Neural cell (in vitro differentiated cells): Measurements from ENCODE around the gene TMCC1. TPM values are rescaled to one million over a fixed set of nuclear protein-coding genes. Genes with fewer than 3 reads are reported as not detected.

Experiments
- H2AFZ ChIP-seq: fragments of 200-600, 300-800 bp; sonication (generic), shearing (Covaris generic); 2 replicates; pipeline ENCODE4 v1.6.0; 2014; ENCODE audit warnings: low read depth, mild to moderate bottlenecking, antibody characterized with exemption, low read length, moderate library complexity
- H3F3A ChIP-seq: fragments of 200-600 bp; shearing (Covaris generic); 2 replicates; pipeline ENCODE4 v1.6.1; 2016; ENCODE audit warnings: mild to moderate bottlenecking, moderate library complexity, mixed read lengths, antibody characterized with exemption, low read length; ENCODE audit not compliant: insufficient read depth, poor library complexity, severe bottlenecking
- H3K27ac ChIP-seq: fragments of 200-600, 300-800 bp; sonication (generic), shearing (Covaris generic); 2 replicates; pipeline ENCODE4 v1.5.1; 2014; ENCODE audit warnings: mild to moderate bottlenecking, low read length, moderate library complexity
- H3K27me3 ChIP-seq: fragments of 300-800, 200-600 bp; sonication (generic), shearing (Covaris generic); 2 replicates; pipeline ENCODE4 v1.6.0; 2014; ENCODE audit warnings: mild to moderate bottlenecking, low read depth, low read length, moderate library complexity; ENCODE audit not compliant: insufficient read depth
- H3K36me3 ChIP-seq: fragments of 300-800, 200-600 bp; sonication (generic), shearing (Covaris generic); 2 replicates; pipeline ENCODE4 v1.5.1; 2014; ENCODE audit warnings: mild to moderate bottlenecking, antibody characterized with exemption, low read length, moderate library complexity; ENCODE audit not compliant: insufficient read depth
- H3K4me2 ChIP-seq: fragments of 300-800, 200-600 bp; sonication (generic), shearing (Covaris generic); 2 replicates; pipeline ENCODE4 v1.6.0; 2014; ENCODE audit warnings: mild to moderate bottlenecking, low read length
- H3K4me3 ChIP-seq: fragments of 300-800, 200-600 bp; sonication (generic), shearing (Covaris generic); 2 replicates; pipeline ENCODE4 v1.5.1; 2014; ENCODE audit warnings: mild to moderate bottlenecking, low read length, moderate library complexity
- H3K79me2 ChIP-seq: fragments of 200-600 bp; shearing (Covaris generic); replicated peaks from 2 replicates; pipeline ENCODE4 v1.6.0; 2014; ENCODE audit warnings: mild to moderate bottlenecking, low read length, moderate library complexity; ENCODE audit not compliant: insufficient read depth
- H3K9ac ChIP-seq: fragments of 300-800, 200-600 bp; sonication (generic), shearing (Covaris generic); 2 replicates; pipeline ENCODE4 v1.6.1; 2016; ENCODE audit warnings: mild to moderate bottlenecking, low read length, mixed read lengths
- H3K9me2 ChIP-seq: fragments of 200-600 bp; shearing (Covaris generic); 2 replicates; pipeline ENCODE4 v1.6.1; 2016; ENCODE audit warnings: mild to moderate bottlenecking, low read length, mixed read lengths; ENCODE audit not compliant: insufficient read depth
- H3K9me3 ChIP-seq: fragments of 200-600, 300-800 bp; sonication (generic), shearing (Covaris generic); 2 replicates; pipeline ENCODE4 v1.6.1; 2016; ENCODE audit warnings: mild to moderate bottlenecking, mixed run types, low read length, moderate library complexity, mixed read lengths
- H4K20me1 ChIP-seq: fragments of 200-600 bp; shearing (Covaris generic); 2 replicates; pipeline ENCODE4 v1.6.1; 2016; ENCODE audit warnings: mild to moderate bottlenecking, mixed run types; ENCODE audit not compliant: insufficient read depth
- EP300 ChIP-seq: fragments of 450-650 bp; conservative IDR thresholded peaks from 2 replicates; pipeline ENCODE4 v1.6.1; 2014; ENCODE audit warnings: antibody characterized with exemption, mild to moderate bottlenecking, moderate library complexity; ENCODE audit not compliant: poor library complexity, severe bottlenecking
- EZH2 ChIP-seq: fragments of 200-600, 300-800 bp; shearing (Covaris generic), sonication (generic); IDR thresholded peaks from 2 replicates; pipeline ENCODE4 v1.6.1; 2014; ENCODE audit warnings: antibody characterized with exemption, low read length, borderline replicate concordance, mild to moderate bottlenecking; ENCODE audit not compliant: insufficient read depth, poor library complexity, severe bottlenecking
- MXI1 ChIP-seq: fragments of 450-650 bp; conservative IDR thresholded peaks from 2 replicates; pipeline ENCODE4 v1.6.1; 2014; ENCODE audit warnings: antibody characterized with exemption, mild to moderate bottlenecking; ENCODE audit not compliant: poor library complexity, severe bottlenecking
- POLR2AphosphoS5 ChIP-seq: IDR thresholded peaks from 2 replicates; pipeline ENCODE4 v1.6.1; 2012
- RAD21 ChIP-seq: fragments of 450-650 bp; conservative IDR thresholded peaks from 2 replicates; pipeline ENCODE4 v1.6.1; 2014; ENCODE audit warnings: antibody characterized with exemption, mild to moderate bottlenecking, moderate library complexity
- SMC3 ChIP-seq: fragments of 450-650 bp; conservative IDR thresholded peaks from 2 replicates; pipeline ENCODE4 v1.6.1; 2014; ENCODE audit warnings: antibody characterized with exemption, mild to moderate bottlenecking, moderate library complexity; ENCODE audit not compliant: poor library complexity
- TAF1 ChIP-seq: IDR thresholded peaks from 2 replicates; pipeline ENCODE4 v1.6.1; 2012; ENCODE audit warnings: low read depth
- polyA plus RNA-seq: library from polyadenylated mRNA; depleted of rRNA; stranded (reverse); fragments of >200 nt; gene quantifications from 2 replicates; pipeline ENCODE4 v1.2.3, GENCODE V29; 2014
- TF ChIP-seq, protein P1 (sequence below): fragments of 450-650 bp; IDR thresholded peaks from 2 replicates; pipeline ENCODE4 v1.5.1; 2014; ENCODE audit warnings: antibody characterized with exemption, mild to moderate bottlenecking, moderate library complexity; ENCODE audit not compliant: poor library complexity, severe bottlenecking
- TF ChIP-seq, protein P2 (sequence below): IDR thresholded peaks from 2 replicates; pipeline ENCODE4 v1.6.1; 2012; ENCODE audit warnings: borderline replicate concordance

TMCC1 gene
- polyA plus RNA-seq, 1 donor from 2014 or later, result 25.0 TPM

DNA sequence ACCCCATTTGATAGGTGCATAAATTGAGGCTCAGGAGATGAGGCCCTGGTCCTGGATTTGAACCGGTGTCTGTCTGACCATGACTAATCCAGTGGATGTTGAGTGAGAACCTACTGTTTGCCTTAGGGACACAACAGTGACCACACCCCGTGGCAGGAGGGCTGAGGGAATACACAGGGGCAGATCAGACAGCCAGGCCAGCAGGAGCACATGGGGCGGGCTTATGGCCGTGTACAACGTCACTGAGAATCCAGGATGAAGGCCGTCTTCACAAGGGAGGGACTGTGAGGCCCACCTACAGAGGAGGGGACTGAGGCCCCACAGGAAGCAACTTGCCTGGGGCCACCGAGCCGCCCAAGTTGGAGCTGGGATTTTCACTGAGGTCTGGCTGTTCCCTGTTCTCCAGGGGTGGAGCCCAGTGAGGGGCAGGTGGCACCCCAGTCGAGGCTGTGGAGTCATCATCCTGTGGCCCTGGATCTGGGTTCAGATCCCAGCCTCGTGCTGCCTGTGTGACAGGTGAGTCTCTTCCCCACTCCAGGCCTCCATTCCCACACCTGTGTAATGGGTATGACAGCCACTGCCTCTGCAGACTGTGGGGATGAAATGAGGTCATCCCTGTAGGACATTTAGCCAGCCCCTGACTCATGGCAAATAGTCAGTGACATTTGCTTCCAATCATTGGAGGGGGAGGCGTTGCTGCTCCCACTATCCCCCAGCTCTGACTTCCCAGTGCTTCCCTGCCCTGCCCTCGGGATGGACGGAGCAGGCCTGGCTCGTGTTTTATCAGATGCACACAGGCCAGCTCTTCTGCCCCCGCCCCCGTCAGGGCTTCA lies 280.8 kb downstream of the TMCC1 start:
- Histone ChIP-seq H3K36me3 (no peaks in the 10 kb centered on the region), H3K27ac (no peak overlapping the region), H3K9me3 (no peaks in the 10 kb centered on the region), H4K20me1 (no peaks in the 10 kb centered on the region), H3K9ac (no peak overlapping the region), H3K27me3 (peaks cover 11% of the 10 kb centered on the region), H3K79me2 (no peaks in the 10 kb centered on the region), H3K4me3 (no peak overlapping the region), H3F3A (no peaks in the 10 kb centered on the region), H3K4me2 (no peak overlapping the region), H2AFZ (no peak overlapping the region), H3K9me2 (no peaks in the 10 kb centered on the region)
- TF ChIP-seq, protein P1, sequence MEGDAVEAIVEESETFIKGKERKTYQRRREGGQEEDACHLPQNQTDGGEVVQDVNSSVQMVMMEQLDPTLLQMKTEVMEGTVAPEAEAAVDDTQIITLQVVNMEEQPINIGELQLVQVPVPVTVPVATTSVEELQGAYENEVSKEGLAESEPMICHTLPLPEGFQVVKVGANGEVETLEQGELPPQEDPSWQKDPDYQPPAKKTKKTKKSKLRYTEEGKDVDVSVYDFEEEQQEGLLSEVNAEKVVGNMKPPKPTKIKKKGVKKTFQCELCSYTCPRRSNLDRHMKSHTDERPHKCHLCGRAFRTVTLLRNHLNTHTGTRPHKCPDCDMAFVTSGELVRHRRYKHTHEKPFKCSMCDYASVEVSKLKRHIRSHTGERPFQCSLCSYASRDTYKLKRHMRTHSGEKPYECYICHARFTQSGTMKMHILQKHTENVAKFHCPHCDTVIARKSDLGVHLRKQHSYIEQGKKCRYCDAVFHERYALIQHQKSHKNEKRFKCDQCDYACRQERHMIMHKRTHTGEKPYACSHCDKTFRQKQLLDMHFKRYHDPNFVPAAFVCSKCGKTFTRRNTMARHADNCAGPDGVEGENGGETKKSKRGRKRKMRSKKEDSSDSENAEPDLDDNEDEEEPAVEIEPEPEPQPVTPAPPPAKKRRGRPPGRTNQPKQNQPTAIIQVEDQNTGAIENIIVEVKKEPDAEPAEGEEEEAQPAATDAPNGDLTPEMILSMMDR, result no peak
- TF ChIP-seq, protein P2, sequence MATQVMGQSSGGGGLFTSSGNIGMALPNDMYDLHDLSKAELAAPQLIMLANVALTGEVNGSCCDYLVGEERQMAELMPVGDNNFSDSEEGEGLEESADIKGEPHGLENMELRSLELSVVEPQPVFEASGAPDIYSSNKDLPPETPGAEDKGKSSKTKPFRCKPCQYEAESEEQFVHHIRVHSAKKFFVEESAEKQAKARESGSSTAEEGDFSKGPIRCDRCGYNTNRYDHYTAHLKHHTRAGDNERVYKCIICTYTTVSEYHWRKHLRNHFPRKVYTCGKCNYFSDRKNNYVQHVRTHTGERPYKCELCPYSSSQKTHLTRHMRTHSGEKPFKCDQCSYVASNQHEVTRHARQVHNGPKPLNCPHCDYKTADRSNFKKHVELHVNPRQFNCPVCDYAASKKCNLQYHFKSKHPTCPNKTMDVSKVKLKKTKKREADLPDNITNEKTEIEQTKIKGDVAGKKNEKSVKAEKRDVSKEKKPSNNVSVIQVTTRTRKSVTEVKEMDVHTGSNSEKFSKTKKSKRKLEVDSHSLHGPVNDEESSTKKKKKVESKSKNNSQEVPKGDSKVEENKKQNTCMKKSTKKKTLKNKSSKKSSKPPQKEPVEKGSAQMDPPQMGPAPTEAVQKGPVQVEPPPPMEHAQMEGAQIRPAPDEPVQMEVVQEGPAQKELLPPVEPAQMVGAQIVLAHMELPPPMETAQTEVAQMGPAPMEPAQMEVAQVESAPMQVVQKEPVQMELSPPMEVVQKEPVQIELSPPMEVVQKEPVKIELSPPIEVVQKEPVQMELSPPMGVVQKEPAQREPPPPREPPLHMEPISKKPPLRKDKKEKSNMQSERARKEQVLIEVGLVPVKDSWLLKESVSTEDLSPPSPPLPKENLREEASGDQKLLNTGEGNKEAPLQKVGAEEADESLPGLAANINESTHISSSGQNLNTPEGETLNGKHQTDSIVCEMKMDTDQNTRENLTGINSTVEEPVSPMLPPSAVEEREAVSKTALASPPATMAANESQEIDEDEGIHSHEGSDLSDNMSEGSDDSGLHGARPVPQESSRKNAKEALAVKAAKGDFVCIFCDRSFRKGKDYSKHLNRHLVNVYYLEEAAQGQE, result no peak
- TF ChIP-seq MXI1 (no peak), RAD21 (no peak), EZH2 (no peak), TAF1 (no peak), EP300 (no peak), SMC3 (no peak), POLR2AphosphoS5 (no peak)

DNA sequence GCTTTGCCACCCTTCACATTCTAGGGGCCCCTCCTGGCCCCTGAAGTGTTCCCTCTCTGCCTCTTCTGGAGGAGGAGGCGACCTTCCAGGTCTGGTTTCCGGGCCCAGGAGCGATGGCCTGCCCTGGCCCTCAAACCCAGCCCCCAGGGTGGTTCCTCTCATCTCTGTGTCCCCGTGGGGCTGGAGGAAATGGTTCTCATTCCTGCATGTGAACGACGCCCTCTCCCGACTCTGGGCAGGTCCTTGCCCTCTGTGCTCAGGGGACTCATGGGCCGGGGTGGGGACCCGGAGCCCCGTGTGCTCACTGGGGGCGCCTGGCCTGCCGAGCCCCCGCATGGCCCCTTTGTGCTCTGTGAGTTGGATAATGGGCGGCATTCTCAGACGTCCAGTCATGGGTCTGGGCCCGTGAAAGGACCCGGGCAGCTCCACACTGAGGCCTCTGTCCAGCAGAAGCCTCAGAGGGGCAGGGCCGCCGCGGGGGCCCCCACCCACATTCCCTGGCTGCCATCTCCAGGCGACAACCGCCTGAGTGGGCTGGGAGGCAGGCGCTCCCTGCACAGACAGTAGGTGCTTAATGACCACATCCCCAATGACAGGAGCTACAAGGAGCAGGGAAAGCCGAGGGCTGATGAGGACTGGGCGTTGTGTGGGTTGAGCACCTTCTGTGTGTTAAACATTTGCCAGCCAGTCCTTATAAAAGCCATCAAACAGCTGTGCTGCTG lies 281.5 kb downstream of the TMCC1 start:
- Histone ChIP-seq H3F3A (no peaks in the 10 kb centered on the region), H3K4me3 (no peak overlapping the region), H3K79me2 (no peaks in the 10 kb centered on the region), H3K36me3 (no peaks in the 10 kb centered on the region), H4K20me1 (no peaks in the 10 kb centered on the region), H3K9ac (no peak overlapping the region), H3K9me2 (no peaks in the 10 kb centered on the region), H3K27me3 (peaks cover 19% of the 10 kb centered on the region), H3K4me2 (no peak overlapping the region), H3K27ac (no peak overlapping the region), H2AFZ (no peak overlapping the region), H3K9me3 (no peaks in the 10 kb centered on the region)
- TF ChIP-seq POLR2AphosphoS5 (no peak), RAD21 (no peak), MXI1 (no peak), EP300 (no peak), SMC3 (no peak), TAF1 (no peak), EZH2 (no peak)
- TF ChIP-seq, protein P1, result no peak
- TF ChIP-seq, protein P2, result no peak
